ENCODE data around the gene MED28.

Gene MED28

GRCh38 chr4:17664755-17665154, 50.3 kb downstream of the MED28 start:
- no peak overlapping the region for H2BK15ac ChIP-seq (ENCODE audit: low read depth, poor library complexity, severe bottlenecking)
- no peak overlapping the region for H3K9ac ChIP-seq (ENCODE audit: low read length)
- H2AFZ ChIP-seq (ENCODE audit: low read depth, low read length), result no peak overlapping the region
- no peak overlapping the region for H4K8ac ChIP-seq (ENCODE audit: low read length)
- no peaks in the 10 kb centered on the region for H3K79me1 ChIP-seq (replicated peaks; ENCODE audit: low read length, poor library complexity, severe bottlenecking)
- no peak overlapping the region for H3K4me2 ChIP-seq (ENCODE audit: low read length, poor library complexity, severe bottlenecking)
- H3K4me3 ChIP-seq (ENCODE audit: insufficient read depth in 1 of 2, low read depth in 1 of 2, low read length in 2 of 2), result no peak overlapping the region
- DNase-seq, result no peak
- H2BK12ac ChIP-seq (ENCODE audit: low read length in 2 of 2), result no peak overlapping the region
- H3K18ac ChIP-seq (ENCODE audit: low read depth in 1 of 2, low read length in 2 of 2), result no peak overlapping the region
- H3K27ac ChIP-seq (ENCODE audit: low read length, poor library complexity, severe bottlenecking), result no peak overlapping the region
- no peak overlapping the region for H2BK120ac ChIP-seq (ENCODE audit: low read depth, low read length)
- no peaks in the 10 kb centered on the region for H3K27me3 ChIP-seq (ENCODE audit: control insufficient read depth in 1 of 2, insufficient read depth in 1 of 2, low read length in 2 of 2)
- H2AK5ac ChIP-seq (ENCODE audit: low read length, severe bottlenecking), result no peak overlapping the region
- no peak overlapping the region for H2BK5ac ChIP-seq (ENCODE audit: low read depth, low read length, poor library complexity, severe bottlenecking)
- H3K4ac ChIP-seq (ENCODE audit: low read depth in 1 of 2, low read length in 2 of 2), result no peak overlapping the region
- H3K23ac ChIP-seq (ENCODE audit: low read length in 2 of 2), result no peak overlapping the region
- H3K36me3 ChIP-seq (ENCODE audit: control insufficient read depth in 1 of 2, insufficient read depth in 2 of 2, low read depth in 1 of 2, low read length in 2 of 2), result no peaks in the 10 kb centered on the region
- H3K14ac ChIP-seq (ENCODE audit: low read length in 2 of 2), result no peak overlapping the region
- no peaks in the 10 kb centered on the region for H3K9me3 ChIP-seq (ENCODE audit: control insufficient read depth, low read length)
- no peak overlapping the region for H4K91ac ChIP-seq (ENCODE audit: low read length)
- WGBS, result 64% methylated on average over 4 of the region's 4 CpGs
- no peaks in the 10 kb centered on the region for H3K4me1 ChIP-seq (ENCODE audit: control insufficient read depth, insufficient read depth, low read depth, low read length)

- H2BK5ac ChIP-seq (ENCODE audit: low read depth, low read length, poor library complexity, severe bottlenecking), result no peak overlapping the region
- no peak overlapping the region for H2BK120ac ChIP-seq (ENCODE audit: low read depth, low read length)
- H3K23ac ChIP-seq (ENCODE audit: low read length in 2 of 2), result no peak overlapping the region
- H2BK12ac ChIP-seq (ENCODE audit: low read length in 2 of 2), result no peak overlapping the region
- no peak overlapping the region for H2BK15ac ChIP-seq (ENCODE audit: low read depth, poor library complexity, severe bottlenecking)
- H4K8ac ChIP-seq (ENCODE audit: low read length), result no peak overlapping the region
- no peak overlapping the region for H3K9ac ChIP-seq (ENCODE audit: low read length)
- no peak overlapping the region for H3K18ac ChIP-seq (ENCODE audit: low read depth in 1 of 2, low read length in 2 of 2)
- no peaks in the 10 kb centered on the region for H3K36me3 ChIP-seq (ENCODE audit: control insufficient read depth in 1 of 2, insufficient read depth in 2 of 2, low read depth in 1 of 2, low read length in 2 of 2)
- no peaks in the 10 kb centered on the region for H3K79me1 ChIP-seq (replicated peaks; ENCODE audit: low read length, poor library complexity, severe bottlenecking)
- H3K27ac ChIP-seq (ENCODE audit: low read length, poor library complexity, severe bottlenecking), result no peak overlapping the region
- H3K4me2 ChIP-seq (ENCODE audit: low read length, poor library complexity, severe bottlenecking), result no peak overlapping the region
- H3K4me1 ChIP-seq (ENCODE audit: control insufficient read depth, insufficient read depth, low read depth, low read length), result no peaks in the 10 kb centered on the region
- H2AK5ac ChIP-seq (ENCODE audit: low read length, severe bottlenecking), result no peak overlapping the region
- H3K4ac ChIP-seq (ENCODE audit: low read depth in 1 of 2, low read length in 2 of 2), result no peak overlapping the region
- H3K9me3 ChIP-seq (ENCODE audit: control insufficient read depth, low read length), result no peaks in the 10 kb centered on the region
- no peaks in the 10 kb centered on the region for H3K27me3 ChIP-seq (ENCODE audit: control insufficient read depth in 1 of 2, insufficient read depth in 1 of 2, low read length in 2 of 2)
- DNase-seq, result no peak
- H4K91ac ChIP-seq (ENCODE audit: low read length), result no peak overlapping the region
- H3K4me3 ChIP-seq (ENCODE audit: insufficient read depth in 1 of 2, low read depth in 1 of 2, low read length in 2 of 2), result no peak overlapping the region
- 94% methylated on average over 1 of the region's 1 CpG for WGBS
- H2AFZ ChIP-seq (ENCODE audit: low read depth, low read length), result no peak overlapping the region
- no peak overlapping the region for H3K14ac ChIP-seq (ENCODE audit: low read length in 2 of 2)
Observed at GRCh38 chr4:17665346-17665745, 50.9 kb downstream of the MED28 start.

- H3K14ac ChIP-seq (ENCODE audit: low read length in 2 of 2), result no peak overlapping the region
- H3K4ac ChIP-seq (ENCODE audit: low read depth in 1 of 2, low read length in 2 of 2), result no peak overlapping the region
- H2BK5ac ChIP-seq (ENCODE audit: low read depth, low read length, poor library complexity, severe bottlenecking), result no peak overlapping the region
- no peak overlapping the region for H3K27ac ChIP-seq (ENCODE audit: low read length, poor library complexity, severe bottlenecking)
- H2BK12ac ChIP-seq (ENCODE audit: low read length in 2 of 2), result no peak overlapping the region
- H2AFZ ChIP-seq (ENCODE audit: low read depth, low read length), result no peak overlapping the region
- H3K18ac ChIP-seq (ENCODE audit: low read depth in 1 of 2, low read length in 2 of 2), result no peak overlapping the region
- no peaks in the 10 kb centered on the region for H3K9me3 ChIP-seq (ENCODE audit: control insufficient read depth, low read length)
- no peak overlapping the region for H3K4me3 ChIP-seq (ENCODE audit: insufficient read depth in 1 of 2, low read depth in 1 of 2, low read length in 2 of 2)
- H2AK5ac ChIP-seq (ENCODE audit: low read length, severe bottlenecking), result no peak overlapping the region
- WGBS, result 76% methylated on average over 2 of the region's 3 CpGs
- no peak overlapping the region for H4K8ac ChIP-seq (ENCODE audit: low read length)
- no peak overlapping the region for H3K23ac ChIP-seq (ENCODE audit: low read length in 2 of 2)
- no peaks in the 10 kb centered on the region for H3K36me3 ChIP-seq (ENCODE audit: control insufficient read depth in 1 of 2, insufficient read depth in 2 of 2, low read depth in 1 of 2, low read length in 2 of 2)
- no peaks in the 10 kb centered on the region for H3K27me3 ChIP-seq (ENCODE audit: control insufficient read depth in 1 of 2, insufficient read depth in 1 of 2, low read length in 2 of 2)
- H2BK120ac ChIP-seq (ENCODE audit: low read depth, low read length), result no peak overlapping the region
- no peak overlapping the region for H2BK15ac ChIP-seq (ENCODE audit: low read depth, poor library complexity, severe bottlenecking)
- H3K4me2 ChIP-seq (ENCODE audit: low read length, poor library complexity, severe bottlenecking), result no peak overlapping the region
- DNase-seq, result no peak
- H3K4me1 ChIP-seq (ENCODE audit: control insufficient read depth, insufficient read depth, low read depth, low read length), result no peaks in the 10 kb centered on the region
- no peaks in the 10 kb centered on the region for H3K79me1 ChIP-seq (replicated peaks; ENCODE audit: low read length, poor library complexity, severe bottlenecking)
- no peak overlapping the region for H4K91ac ChIP-seq (ENCODE audit: low read length)
- no peak overlapping the region for H3K9ac ChIP-seq (ENCODE audit: low read length)
Observed at GRCh38 chr4:17665852-17666251, 51.4 kb downstream of the MED28 start.

GRCh38 chr4:17667253-17667652, 52.8 kb downstream of the MED28 start:
- H2BK120ac ChIP-seq (ENCODE audit: low read depth, low read length), result no peak overlapping the region
- no peak overlapping the region for H2AFZ ChIP-seq (ENCODE audit: low read depth, low read length)
- no peak overlapping the region for H3K4me3 ChIP-seq (ENCODE audit: insufficient read depth in 1 of 2, low read depth in 1 of 2, low read length in 2 of 2)
- H3K27me3 ChIP-seq (ENCODE audit: control insufficient read depth in 1 of 2, insufficient read depth in 1 of 2, low read length in 2 of 2), result peaks cover 0 to 3% of the 10 kb centered on the region in 2 experiments
- no peaks in the 10 kb centered on the region for H3K79me1 ChIP-seq (replicated peaks; ENCODE audit: low read length, poor library complexity, severe bottlenecking)
- H2BK5ac ChIP-seq (ENCODE audit: low read depth, low read length, poor library complexity, severe bottlenecking), result no peak overlapping the region
- H3K9ac ChIP-seq (ENCODE audit: low read length), result no peak overlapping the region
- no peak for DNase-seq
- no peak overlapping the region for H3K4me2 ChIP-seq (ENCODE audit: low read length, poor library complexity, severe bottlenecking)
- H3K36me3 ChIP-seq (ENCODE audit: control insufficient read depth in 1 of 2, insufficient read depth in 2 of 2, low read depth in 1 of 2, low read length in 2 of 2), result no peaks in the 10 kb centered on the region
- no peak overlapping the region for H3K27ac ChIP-seq (ENCODE audit: low read length, poor library complexity, severe bottlenecking)
- no peak overlapping the region for H2BK15ac ChIP-seq (ENCODE audit: low read depth, poor library complexity, severe bottlenecking)
- H3K23ac ChIP-seq (ENCODE audit: low read length in 2 of 2), result no peak overlapping the region
- no peak overlapping the region for H4K91ac ChIP-seq (ENCODE audit: low read length)
- no peak overlapping the region for H3K18ac ChIP-seq (ENCODE audit: low read depth in 1 of 2, low read length in 2 of 2)
- H3K4me1 ChIP-seq (ENCODE audit: control insufficient read depth, insufficient read depth, low read depth, low read length), result no peaks in the 10 kb centered on the region
- peaks cover 10% of the 10 kb centered on the region for H3K9me3 ChIP-seq (ENCODE audit: control insufficient read depth, low read length)
- H4K8ac ChIP-seq (ENCODE audit: low read length), result no peak overlapping the region
- H3K4ac ChIP-seq (ENCODE audit: low read depth in 1 of 2, low read length in 2 of 2), result no peak overlapping the region
- no peak overlapping the region for H2BK12ac ChIP-seq (ENCODE audit: low read length in 2 of 2)
- H2AK5ac ChIP-seq (ENCODE audit: low read length, severe bottlenecking), result no peak overlapping the region
- 92% methylated on average over 3 of the region's 3 CpGs for WGBS
- H3K14ac ChIP-seq (ENCODE audit: low read length in 2 of 2), result no peak overlapping the region
